Measurements from ENCODE around the gene JARID2. TPM values are rescaled to one million over a fixed set of nuclear protein-coding genes. Genes with fewer than 3 reads are reported as not detected.

The JARID2 gene
- total RNA-seq, 4 donors from 2014 or later, result 10.8 to 31.6 (median 14.3) TPM

DNA sequence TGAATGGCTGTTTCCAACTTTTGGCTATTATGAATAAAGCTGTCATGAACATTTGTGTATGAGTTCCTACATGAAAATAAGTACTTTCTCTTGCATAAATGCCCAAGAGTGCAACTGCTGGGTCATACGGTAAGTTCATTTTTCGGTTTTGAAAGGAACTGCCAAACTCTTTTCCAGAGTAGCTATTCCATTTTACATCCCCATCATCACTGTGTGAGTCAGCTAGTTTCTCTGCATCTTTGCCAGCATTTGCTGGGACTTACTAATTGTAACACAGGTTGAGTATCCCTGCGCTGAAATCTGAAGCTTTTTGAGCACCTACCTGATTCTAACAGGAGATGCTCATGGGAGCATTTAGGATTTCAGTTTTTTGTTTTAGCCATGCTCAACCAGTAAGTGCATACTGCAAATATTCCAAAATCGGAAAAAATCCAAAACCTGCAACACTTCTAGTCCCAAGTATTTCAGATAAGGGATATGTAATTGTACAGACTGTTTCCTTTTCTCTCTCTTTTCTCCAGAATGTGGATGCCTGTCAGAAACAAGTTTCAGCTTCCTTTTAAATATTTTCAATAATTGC is 298.5 kb downstream of the JARID2 start:
- TF ChIP-seq, protein P1, sequence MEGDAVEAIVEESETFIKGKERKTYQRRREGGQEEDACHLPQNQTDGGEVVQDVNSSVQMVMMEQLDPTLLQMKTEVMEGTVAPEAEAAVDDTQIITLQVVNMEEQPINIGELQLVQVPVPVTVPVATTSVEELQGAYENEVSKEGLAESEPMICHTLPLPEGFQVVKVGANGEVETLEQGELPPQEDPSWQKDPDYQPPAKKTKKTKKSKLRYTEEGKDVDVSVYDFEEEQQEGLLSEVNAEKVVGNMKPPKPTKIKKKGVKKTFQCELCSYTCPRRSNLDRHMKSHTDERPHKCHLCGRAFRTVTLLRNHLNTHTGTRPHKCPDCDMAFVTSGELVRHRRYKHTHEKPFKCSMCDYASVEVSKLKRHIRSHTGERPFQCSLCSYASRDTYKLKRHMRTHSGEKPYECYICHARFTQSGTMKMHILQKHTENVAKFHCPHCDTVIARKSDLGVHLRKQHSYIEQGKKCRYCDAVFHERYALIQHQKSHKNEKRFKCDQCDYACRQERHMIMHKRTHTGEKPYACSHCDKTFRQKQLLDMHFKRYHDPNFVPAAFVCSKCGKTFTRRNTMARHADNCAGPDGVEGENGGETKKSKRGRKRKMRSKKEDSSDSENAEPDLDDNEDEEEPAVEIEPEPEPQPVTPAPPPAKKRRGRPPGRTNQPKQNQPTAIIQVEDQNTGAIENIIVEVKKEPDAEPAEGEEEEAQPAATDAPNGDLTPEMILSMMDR (IDR thresholded peaks at IDR 0.05), result no peak
- ATAC-seq (ENCODE audit: low FRiP score) (no peak), DNase-seq (ENCODE audit: low spot score) (no peak)

DNA sequence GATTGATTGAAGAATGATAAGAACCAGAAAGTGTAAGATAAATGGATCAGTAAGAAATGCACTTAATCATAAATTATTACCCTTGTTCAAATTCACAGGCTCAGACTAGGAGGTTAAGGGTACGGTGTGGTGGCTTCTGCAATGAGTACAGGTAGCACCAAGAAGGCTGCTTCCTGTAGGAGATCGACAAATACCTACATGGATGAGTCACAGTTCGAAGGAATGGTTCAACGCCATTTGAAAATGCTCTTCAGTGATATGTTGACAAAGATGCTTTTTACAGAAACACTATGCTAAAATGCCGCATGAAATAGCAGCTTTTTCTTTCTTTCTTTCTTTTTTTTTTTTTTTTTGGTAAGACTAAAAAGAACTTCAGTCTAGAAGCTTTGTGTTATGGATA is 300.7 kb downstream of the JARID2 start:
- DNase-seq (ENCODE audit: low spot score), result no peak
- ATAC-seq (ENCODE audit: low FRiP score), result no peak
- TF ChIP-seq, protein P1 (IDR thresholded peaks at IDR 0.05), result no peak

DNA sequence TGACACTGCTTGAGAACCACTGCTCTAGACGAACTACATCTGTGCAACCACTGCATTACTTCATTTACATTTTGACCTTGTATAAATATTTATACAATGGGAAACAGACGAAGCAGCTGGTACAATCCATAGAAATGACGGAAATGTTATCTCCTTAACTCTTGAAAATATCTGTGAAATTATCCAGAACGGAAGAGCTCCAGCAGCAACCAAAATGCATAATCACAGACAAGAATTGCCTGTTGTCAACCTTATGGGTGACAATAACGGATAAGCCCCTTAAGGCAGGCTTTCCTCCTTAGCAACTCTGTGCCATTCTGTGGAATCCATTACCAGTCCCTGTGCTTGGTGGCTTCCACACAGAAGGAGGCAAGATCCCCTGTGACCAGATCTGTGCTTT is 301.5 kb downstream of the JARID2 start:
- ATAC-seq (ENCODE audit: low FRiP score) (no peak), DNase-seq (ENCODE audit: low spot score) (no peak)
- TF ChIP-seq, protein P1 (IDR thresholded peaks at IDR 0.05), result no peak

DNA sequence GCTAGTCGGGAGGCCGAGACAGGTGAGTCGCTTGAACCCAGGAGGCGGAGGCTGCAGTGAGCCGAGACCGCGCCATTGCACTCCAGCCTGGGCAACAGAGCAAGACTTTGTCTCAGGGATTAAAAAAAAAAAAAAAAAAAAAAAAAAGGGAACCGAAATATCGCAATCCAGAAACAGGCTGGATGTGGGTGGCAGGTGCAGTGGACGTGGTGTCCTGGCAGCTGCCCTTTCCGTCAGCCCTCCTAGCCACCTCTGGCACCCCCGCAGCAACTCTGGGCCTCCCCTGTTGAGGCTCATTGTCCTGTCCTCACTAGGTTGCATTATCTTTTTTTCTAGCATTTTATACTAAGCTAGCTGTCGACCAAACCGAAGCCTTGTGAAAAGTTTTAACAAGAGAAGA is 303.5 kb downstream of the JARID2 start:
- ATAC-seq (ENCODE audit: low FRiP score), result no peak
- TF ChIP-seq, protein P1 (IDR thresholded peaks at IDR 0.05), result no peak
- no peak for DNase-seq (ENCODE audit: low spot score)

DNA sequence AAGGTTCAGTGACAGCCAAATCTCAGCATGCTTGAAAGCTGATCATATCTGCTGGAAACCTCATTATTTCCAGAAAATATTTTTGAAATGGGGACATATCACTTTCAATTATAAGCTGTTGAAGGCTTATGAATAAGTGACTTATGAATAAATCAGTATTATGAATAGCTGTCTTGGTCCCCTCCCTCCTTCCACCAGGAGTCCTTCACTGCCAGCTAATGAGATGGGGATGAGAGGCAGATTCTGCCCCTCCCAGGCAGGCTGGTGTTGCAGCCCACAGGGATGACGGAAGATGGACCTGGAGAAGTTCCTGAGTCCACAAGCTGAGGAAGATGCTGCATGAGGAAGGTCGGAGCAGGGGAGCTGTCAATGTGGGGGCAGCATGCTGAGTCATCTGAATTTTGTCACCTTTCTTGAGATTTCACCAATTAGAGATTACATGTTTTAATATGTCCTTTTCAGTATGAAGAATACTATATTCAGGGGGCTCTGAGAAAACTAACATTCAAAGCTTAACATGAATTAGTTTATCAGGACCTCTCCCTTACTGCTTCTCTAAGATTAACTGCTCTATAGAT is 304.8 kb downstream of the JARID2 start:
- ATAC-seq (ENCODE audit: low FRiP score) (no peak), DNase-seq (ENCODE audit: low spot score) (no peak)
- TF ChIP-seq, protein P1 (IDR thresholded peaks at IDR 0.05), result no peak

DNA sequence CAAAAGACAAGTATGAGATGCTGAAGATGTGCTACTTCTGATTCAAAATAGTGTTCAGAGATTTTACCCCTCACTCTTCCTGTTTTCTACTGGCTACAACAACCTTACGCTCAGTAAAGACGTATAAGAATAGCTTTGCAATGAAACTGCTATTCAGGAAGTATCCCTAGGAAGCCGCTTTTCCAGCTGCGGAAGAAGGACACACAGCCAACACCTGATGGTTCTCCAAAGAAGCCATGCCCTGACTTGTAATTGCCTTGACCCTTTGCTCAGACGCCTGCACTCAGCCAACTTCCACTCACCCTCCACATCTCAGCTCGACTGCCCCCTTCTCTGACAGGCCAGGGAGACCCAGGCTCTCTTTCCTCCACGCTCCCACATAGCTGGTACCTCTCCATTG is 305.4 kb downstream of the JARID2 start:
- no peak for DNase-seq (ENCODE audit: low spot score)
- TF ChIP-seq, protein P1 (IDR thresholded peaks at IDR 0.05), result no peak
- ATAC-seq (ENCODE audit: low FRiP score), result no peak

DNA sequence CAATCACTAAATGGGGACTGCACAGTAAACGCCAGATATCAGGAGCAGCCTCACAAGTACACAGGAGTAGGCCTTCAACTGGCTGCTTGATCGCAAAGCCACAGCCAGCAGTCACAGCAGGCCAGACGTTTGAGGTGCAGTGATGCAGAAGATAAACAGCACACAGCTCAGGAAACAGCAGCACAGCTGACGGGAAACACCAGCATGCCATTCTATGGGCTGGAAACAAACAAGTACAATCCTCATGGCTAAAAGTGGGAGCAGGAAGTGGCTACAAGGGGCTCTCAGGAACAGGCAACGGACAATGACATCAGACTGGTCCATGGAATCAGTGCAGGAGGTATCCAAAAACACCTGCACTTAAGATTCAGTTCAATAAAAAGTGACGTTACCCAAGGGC is 305.9 kb downstream of the JARID2 start:
- TF ChIP-seq, protein P1 (IDR thresholded peaks at IDR 0.05), result no peak
- DNase-seq (ENCODE audit: low spot score), result no peak
- ATAC-seq (ENCODE audit: low FRiP score), result no peak
